ENCODE results near the gene XPNPEP3.
A peak's percentile ranks its signal among the peaks of the same experiment; 100 is the strongest.

The XPNPEP3 gene

GRCh38 chr22:40922484-40923303, 65.7 kb downstream of the XPNPEP3 start:
- DNase-seq = peak; percentile 43
- Histone ChIP-seq H3K9ac (ENCODE audit: low read length) (no peak overlapping the region), H3K36me3 (ENCODE audit: control insufficient read depth, insufficient read depth, low read length) (no peaks in the 10 kb centered on the region), H3K4me1 (ENCODE audit: control insufficient read depth, low read depth, low read length) (no peaks in the 10 kb centered on the region), H4K8ac (ENCODE audit: low read depth, low read length) (no peak overlapping the region), H2BK120ac (ENCODE audit: low read depth, low read length) (no peak overlapping the region), H2BK15ac (replicated peaks; ENCODE audit: low read depth) (no peak overlapping the region), H2BK5ac (ENCODE audit: low read length) (no peak overlapping the region), H3K4ac (ENCODE audit: low read depth, low read length) (no peak overlapping the region), H3K27me3 (ENCODE audit: insufficient read depth, low read length, poor library complexity) (no peaks in the 10 kb centered on the region), H3K56ac (ENCODE audit: low read length) (no peak overlapping the region), H4K5ac (ENCODE audit: low read length) (no peak overlapping the region), H3K79me2 (ENCODE audit: control insufficient read depth, insufficient read depth, low read length) (no peaks in the 10 kb centered on the region), H3K4me2 (ENCODE audit: low read length) (no peak overlapping the region), H3K27ac (ENCODE audit: low read depth, low read length) (no peak overlapping the region), H3K79me1 (ENCODE audit: low read length) (no peaks in the 10 kb centered on the region), H2AK5ac (ENCODE audit: low read length) (no peak overlapping the region), H3K23ac (ENCODE audit: low read length) (no peak overlapping the region), H3K4me3 (ENCODE audit: low read length) (no peak overlapping the region), H3K18ac (ENCODE audit: low read length) (peak overlapping the region; percentile 51)
- WGBS (ENCODE audit: extremely low coverage, insufficient coverage, low lambda C conversion rate) = no CpG with 5 or more reads among the region's 5 CpGs

- Histone ChIP-seq H2BK120ac (ENCODE audit: low read depth, low read length) (no peak overlapping the region), H3K36me3 (ENCODE audit: control insufficient read depth, insufficient read depth, low read length) (no peaks in the 10 kb centered on the region), H3K4ac (ENCODE audit: low read depth, low read length) (no peak overlapping the region), H3K27me3 (ENCODE audit: insufficient read depth, low read length, poor library complexity) (no peaks in the 10 kb centered on the region), H3K4me3 (ENCODE audit: low read length) (no peak overlapping the region), H3K27ac (ENCODE audit: low read depth, low read length) (no peak overlapping the region), H3K4me2 (ENCODE audit: low read length) (no peak overlapping the region), H3K9ac (ENCODE audit: low read length) (no peak overlapping the region), H3K18ac (ENCODE audit: low read length) (no peak overlapping the region), H3K23ac (ENCODE audit: low read length) (no peak overlapping the region), H2BK5ac (ENCODE audit: low read length) (no peak overlapping the region), H4K5ac (ENCODE audit: low read length) (no peak overlapping the region), H3K79me1 (ENCODE audit: low read length) (no peaks in the 10 kb centered on the region), H3K4me1 (ENCODE audit: control insufficient read depth, low read depth, low read length) (no peaks in the 10 kb centered on the region), H3K56ac (ENCODE audit: low read length) (no peak overlapping the region), H2BK15ac (replicated peaks; ENCODE audit: low read depth) (no peak overlapping the region), H4K8ac (ENCODE audit: low read depth, low read length) (no peak overlapping the region), H2AK5ac (ENCODE audit: low read length) (no peak overlapping the region), H3K79me2 (ENCODE audit: control insufficient read depth, insufficient read depth, low read length) (no peaks in the 10 kb centered on the region)
- peak; percentile 84 for DNase-seq
- no CpG with 5 or more reads among the region's 1 CpG for WGBS (ENCODE audit: extremely low coverage, insufficient coverage, low lambda C conversion rate)
Observed at GRCh38 chr22:40928657-40929056, 71.7 kb downstream of the XPNPEP3 start.

- Histone ChIP-seq H3K9ac (ENCODE audit: low read length) (no peak overlapping the region), H3K27ac (ENCODE audit: low read depth, low read length) (no peak overlapping the region), H3K4me3 (ENCODE audit: low read length) (no peak overlapping the region), H3K27me3 (ENCODE audit: insufficient read depth, low read length, poor library complexity) (no peaks in the 10 kb centered on the region), H4K5ac (ENCODE audit: low read length) (no peak overlapping the region), H3K79me2 (ENCODE audit: control insufficient read depth, insufficient read depth, low read length) (no peaks in the 10 kb centered on the region), H2AK5ac (ENCODE audit: low read length) (no peak overlapping the region), H2BK5ac (ENCODE audit: low read length) (no peak overlapping the region), H3K23ac (ENCODE audit: low read length) (no peak overlapping the region), H3K4me1 (ENCODE audit: control insufficient read depth, low read depth, low read length) (no peaks in the 10 kb centered on the region), H3K4me2 (ENCODE audit: low read length) (no peak overlapping the region), H4K8ac (ENCODE audit: low read depth, low read length) (no peak overlapping the region), H3K18ac (ENCODE audit: low read length) (no peak overlapping the region), H2BK120ac (ENCODE audit: low read depth, low read length) (no peak overlapping the region), H2BK15ac (replicated peaks; ENCODE audit: low read depth) (no peak overlapping the region), H3K36me3 (ENCODE audit: control insufficient read depth, insufficient read depth, low read length) (no peaks in the 10 kb centered on the region), H3K56ac (ENCODE audit: low read length) (no peak overlapping the region), H3K79me1 (ENCODE audit: low read length) (no peaks in the 10 kb centered on the region), H3K4ac (ENCODE audit: low read depth, low read length) (no peak overlapping the region)
- DNase-seq = no peak
- no CpG with 5 or more reads among the region's 2 CpGs for WGBS (ENCODE audit: extremely low coverage, insufficient coverage, low lambda C conversion rate)
Observed at GRCh38 chr22:40932396-40932795, 75.4 kb downstream of the XPNPEP3 start.

GRCh38 chr22:40939202-40939601, 82.3 kb downstream of the XPNPEP3 start:
- Histone ChIP-seq H2AK5ac (ENCODE audit: low read length) (no peak overlapping the region), H3K27ac (ENCODE audit: low read depth, low read length) (no peak overlapping the region), H3K4me1 (ENCODE audit: control insufficient read depth, low read depth, low read length) (no peaks in the 10 kb centered on the region), H3K4me3 (ENCODE audit: low read length) (no peak overlapping the region), H3K56ac (ENCODE audit: low read length) (no peak overlapping the region), H4K5ac (ENCODE audit: low read length) (no peak overlapping the region), H3K23ac (ENCODE audit: low read length) (no peak overlapping the region), H3K4ac (ENCODE audit: low read depth, low read length) (no peak overlapping the region), H3K18ac (ENCODE audit: low read length) (no peak overlapping the region), H3K27me3 (ENCODE audit: insufficient read depth, low read length, poor library complexity) (no peaks in the 10 kb centered on the region), H2BK5ac (ENCODE audit: low read length) (no peak overlapping the region), H3K79me1 (ENCODE audit: low read length) (no peaks in the 10 kb centered on the region), H4K8ac (ENCODE audit: low read depth, low read length) (no peak overlapping the region), H3K9ac (ENCODE audit: low read length) (no peak overlapping the region), H2BK15ac (replicated peaks; ENCODE audit: low read depth) (no peak overlapping the region), H3K4me2 (ENCODE audit: low read length) (no peak overlapping the region), H3K36me3 (ENCODE audit: control insufficient read depth, insufficient read depth, low read length) (no peaks in the 10 kb centered on the region), H2BK120ac (ENCODE audit: low read depth, low read length) (no peak overlapping the region), H3K79me2 (ENCODE audit: control insufficient read depth, insufficient read depth, low read length) (no peaks in the 10 kb centered on the region)
- no CpG with 5 or more reads among the region's 2 CpGs for WGBS (ENCODE audit: extremely low coverage, insufficient coverage, low lambda C conversion rate)
- DNase-seq = no peak

GRCh38 chr22:40950962-40951794, 94.2 kb downstream of the XPNPEP3 start, which contains the start of gene RBX1:
RBX1 (plus strand) TSS chr22:40951378; CDS start chr22:40951399, 21 bp downstream.
- H3K4ac ChIP-seq (ENCODE audit: low read depth, low read length) = peak within 1 kb of the TSS; percentile 78
- peak within 1 kb of the TSS; percentile 71 for H2BK5ac ChIP-seq (ENCODE audit: low read length)
- DNase-seq = peak; percentile 99
- H3K18ac ChIP-seq (ENCODE audit: low read length) = peak within 1 kb of the TSS; percentile 89
- H3K4me3 ChIP-seq (ENCODE audit: low read length) = peak within 1 kb of the TSS; percentile 94
- peaks cover 5% of the 10 kb centered on the region for H3K79me1 ChIP-seq (ENCODE audit: low read length)
- H2BK15ac ChIP-seq (replicated peaks; ENCODE audit: low read depth) = no peak within 1 kb of the TSS
- H3K23ac ChIP-seq (ENCODE audit: low read length) = peak within 1 kb of the TSS; percentile 11
- H3K4me1 ChIP-seq (ENCODE audit: control insufficient read depth, low read depth, low read length) = no peaks in the 10 kb centered on the region
- H3K79me2 ChIP-seq (ENCODE audit: control insufficient read depth, insufficient read depth, low read length) = peaks cover 26% of the 10 kb centered on the region
- WGBS (ENCODE audit: extremely low coverage, insufficient coverage, low lambda C conversion rate) = no CpG with 5 or more reads among the region's 86 CpGs
- H3K27me3 ChIP-seq (ENCODE audit: insufficient read depth, low read length, poor library complexity) = no peaks in the 10 kb centered on the region
- H3K56ac ChIP-seq (ENCODE audit: low read length) = peak within 1 kb of the TSS; percentile 93
- peak within 1 kb of the TSS; percentile 82 for H3K27ac ChIP-seq (ENCODE audit: low read depth, low read length)
- H2AK5ac ChIP-seq (ENCODE audit: low read length) = peak within 1 kb of the TSS; percentile 2
- peak within 1 kb of the TSS; percentile 61 for H3K4me2 ChIP-seq (ENCODE audit: low read length)
- peak within 1 kb of the TSS; percentile 100 for H4K8ac ChIP-seq (ENCODE audit: low read depth, low read length)
- H2BK120ac ChIP-seq (ENCODE audit: low read depth, low read length) = peak within 1 kb of the TSS; percentile 76
- peak within 1 kb of the TSS; percentile 91 for H3K9ac ChIP-seq (ENCODE audit: low read length)
- H3K36me3 ChIP-seq (ENCODE audit: control insufficient read depth, insufficient read depth, low read length) = no peaks in the 10 kb centered on the region
- no peak within 1 kb of the TSS for H4K5ac ChIP-seq (ENCODE audit: low read length)
